Retinal pigment epithelial cell (primary cell): ENCODE results near the gene ETS1.
A peak's percentile ranks its signal among the peaks of the same experiment; 100 is the strongest.

Source experiments
- DNase-seq: peaks from one replicate; pipeline ENCODE4 v3.0.0-alpha.2; 2010; ENCODE audit warnings: low read depth
- H3K4me3 ChIP-seq: 2 replicates; pipeline ENCODE4 v1.5.1; 2011; ENCODE audit warnings: mild to moderate bottlenecking, low read length, control low read depth, moderate library complexity
- TF ChIP-seq, protein P1 (sequence below): conservative IDR thresholded peaks from 2 replicates; pipeline ENCODE4 v1.5.1; 2011; ENCODE audit warnings: low read depth, low read length, control low read depth, inconsistent platforms

Gene ETS1

DNA sequence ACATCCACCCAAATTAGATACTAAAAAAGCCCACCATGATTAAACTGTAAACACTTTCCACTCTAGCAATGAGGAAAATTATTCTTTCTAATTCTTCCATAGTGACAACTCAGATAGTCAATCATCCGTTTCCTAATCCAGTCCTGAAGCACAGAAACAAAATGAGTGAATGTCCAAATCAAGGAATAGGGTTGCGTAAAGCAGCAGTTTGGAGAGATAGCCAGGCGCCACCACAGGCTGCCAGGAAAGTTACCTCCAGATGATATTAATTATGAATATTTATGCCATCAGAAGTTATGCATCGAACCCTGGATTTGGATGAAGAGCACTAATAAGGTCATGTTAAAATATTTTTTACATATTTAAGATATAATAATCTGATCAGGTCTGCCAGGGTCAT lies 63.2 kb downstream of the ETS1 start:
- no peak for DNase-seq

DNA sequence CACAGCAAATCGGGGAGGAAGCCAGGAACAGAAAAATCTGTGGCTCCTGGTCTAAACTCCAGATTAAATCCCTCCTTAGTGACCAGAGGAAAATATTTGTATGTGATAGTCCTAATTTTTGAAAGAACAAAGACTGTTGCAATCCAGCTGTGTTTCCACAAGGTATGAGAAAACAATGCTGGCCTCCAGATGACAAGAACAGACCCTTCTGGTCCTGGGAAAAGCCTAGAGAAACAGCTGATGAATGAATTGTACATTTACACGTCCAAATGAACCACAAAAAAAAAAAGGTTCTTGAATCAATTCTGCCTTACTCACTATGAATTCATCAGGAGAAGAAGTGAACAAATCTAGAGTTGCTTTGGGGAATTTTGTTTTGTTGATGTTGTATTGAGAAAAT lies 63.7 kb downstream of the ETS1 start:
- DNase-seq: no peak
- TF ChIP-seq, protein P1, sequence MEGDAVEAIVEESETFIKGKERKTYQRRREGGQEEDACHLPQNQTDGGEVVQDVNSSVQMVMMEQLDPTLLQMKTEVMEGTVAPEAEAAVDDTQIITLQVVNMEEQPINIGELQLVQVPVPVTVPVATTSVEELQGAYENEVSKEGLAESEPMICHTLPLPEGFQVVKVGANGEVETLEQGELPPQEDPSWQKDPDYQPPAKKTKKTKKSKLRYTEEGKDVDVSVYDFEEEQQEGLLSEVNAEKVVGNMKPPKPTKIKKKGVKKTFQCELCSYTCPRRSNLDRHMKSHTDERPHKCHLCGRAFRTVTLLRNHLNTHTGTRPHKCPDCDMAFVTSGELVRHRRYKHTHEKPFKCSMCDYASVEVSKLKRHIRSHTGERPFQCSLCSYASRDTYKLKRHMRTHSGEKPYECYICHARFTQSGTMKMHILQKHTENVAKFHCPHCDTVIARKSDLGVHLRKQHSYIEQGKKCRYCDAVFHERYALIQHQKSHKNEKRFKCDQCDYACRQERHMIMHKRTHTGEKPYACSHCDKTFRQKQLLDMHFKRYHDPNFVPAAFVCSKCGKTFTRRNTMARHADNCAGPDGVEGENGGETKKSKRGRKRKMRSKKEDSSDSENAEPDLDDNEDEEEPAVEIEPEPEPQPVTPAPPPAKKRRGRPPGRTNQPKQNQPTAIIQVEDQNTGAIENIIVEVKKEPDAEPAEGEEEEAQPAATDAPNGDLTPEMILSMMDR: no peak
- no peak overlapping the region for H3K4me3 ChIP-seq

More for the DNA sequence above, 63.2 kb downstream of the ETS1 start:
- TF ChIP-seq, protein P1: no peak
- H3K4me3 ChIP-seq: no peak overlapping the region

DNA sequence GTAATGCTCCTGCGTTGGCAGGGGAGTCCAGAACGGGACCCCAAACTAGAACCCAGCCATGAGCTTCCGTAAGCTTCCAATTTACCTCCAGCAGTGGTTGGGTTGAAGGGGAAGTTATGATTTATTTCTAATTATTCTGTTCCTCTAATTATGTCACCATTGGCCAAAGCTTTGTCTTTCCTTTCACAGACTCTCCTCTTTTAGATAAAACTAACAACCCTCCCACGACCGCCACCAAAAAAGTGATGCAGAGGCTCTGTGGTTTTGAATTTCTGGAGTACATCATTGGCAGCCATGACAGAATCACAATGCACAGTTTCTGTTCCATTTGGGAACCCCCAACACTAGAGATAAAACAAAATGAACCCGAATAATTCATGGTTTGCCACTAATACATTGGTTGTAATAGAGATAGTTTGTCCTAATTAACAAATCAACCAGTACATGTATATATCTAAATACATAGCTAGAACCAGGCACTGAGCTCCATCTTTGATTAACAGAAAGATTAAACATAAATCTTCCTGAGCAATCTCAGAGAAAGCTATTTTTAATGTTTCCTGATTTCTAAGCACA lies 64.3 kb downstream of the ETS1 start:
- DNase-seq: no peak
- TF ChIP-seq, protein P1: no peak
- peak overlapping the region; percentile 58 for H3K4me3 ChIP-seq

DNA sequence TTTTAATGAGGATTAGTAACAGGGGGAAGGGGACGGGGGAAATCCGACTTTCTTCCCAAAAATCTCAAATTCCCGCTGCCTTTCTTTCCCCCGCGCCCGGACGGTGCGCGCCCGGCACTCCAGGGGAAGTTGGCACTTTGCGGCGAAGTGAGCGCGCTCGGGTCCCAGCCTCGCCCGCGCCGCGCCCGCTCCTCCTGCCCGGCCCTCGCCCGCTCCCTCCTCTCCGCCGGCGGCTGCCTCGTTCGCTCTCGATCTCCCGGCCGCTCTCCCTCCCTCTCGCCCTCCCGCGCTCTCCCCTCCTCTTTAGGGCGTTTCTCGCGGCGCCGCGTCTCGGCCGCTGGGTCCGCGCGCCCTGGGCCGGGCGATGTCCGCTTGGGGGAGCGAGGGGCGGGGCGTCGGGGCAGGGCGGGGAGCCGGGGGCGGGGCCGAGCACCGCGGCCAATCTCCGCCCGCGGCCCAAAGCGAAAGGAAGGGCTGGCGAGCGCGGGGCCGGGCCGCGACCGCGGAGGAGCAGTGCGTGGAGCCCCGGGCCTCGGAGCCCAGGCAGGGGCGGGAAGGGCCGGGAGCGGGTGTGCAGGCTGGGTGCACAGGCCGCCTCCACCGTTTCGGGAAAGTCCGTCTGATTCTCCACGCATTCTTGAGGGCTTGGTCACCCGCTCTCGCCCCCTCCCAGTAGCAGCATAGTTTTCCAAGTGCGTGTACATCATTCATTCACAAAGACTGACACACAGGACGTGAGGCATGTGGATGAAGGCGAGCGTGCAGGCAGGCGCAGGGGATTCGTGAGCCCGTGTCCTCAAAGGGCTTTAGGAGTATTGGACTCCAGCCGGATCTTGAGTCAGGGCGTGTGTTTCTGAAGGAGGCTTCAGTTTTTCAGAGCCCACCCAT lies 65.1 kb downstream of the ETS1 start:
- peak; percentile 90 for DNase-seq
- peak overlapping the region; percentile 87 for H3K4me3 ChIP-seq
- TF ChIP-seq, protein P1: no peak

DNA sequence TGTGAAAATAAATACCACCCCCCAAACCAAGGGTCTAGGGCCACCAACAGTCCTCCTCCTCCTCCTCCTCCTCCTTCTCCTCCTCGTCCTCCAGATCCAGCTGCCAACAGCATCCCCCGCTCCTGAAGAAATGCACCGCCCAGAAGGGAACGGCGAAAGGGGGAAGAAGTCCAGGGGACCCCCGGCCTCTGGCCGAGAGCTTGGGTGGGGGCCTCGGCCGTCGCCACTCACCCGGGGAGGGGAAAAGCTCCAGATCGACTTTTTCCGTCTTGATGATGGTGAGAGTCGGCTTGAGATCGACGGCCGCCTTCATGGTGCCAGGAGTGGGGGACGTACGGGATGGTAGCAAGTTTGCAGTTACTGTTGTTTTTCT lies 65.7 kb downstream of the ETS1 start:
- TF ChIP-seq, protein P1: no peak
- peak overlapping the region; percentile 87 for H3K4me3 ChIP-seq
- DNase-seq: no peak

DNA sequence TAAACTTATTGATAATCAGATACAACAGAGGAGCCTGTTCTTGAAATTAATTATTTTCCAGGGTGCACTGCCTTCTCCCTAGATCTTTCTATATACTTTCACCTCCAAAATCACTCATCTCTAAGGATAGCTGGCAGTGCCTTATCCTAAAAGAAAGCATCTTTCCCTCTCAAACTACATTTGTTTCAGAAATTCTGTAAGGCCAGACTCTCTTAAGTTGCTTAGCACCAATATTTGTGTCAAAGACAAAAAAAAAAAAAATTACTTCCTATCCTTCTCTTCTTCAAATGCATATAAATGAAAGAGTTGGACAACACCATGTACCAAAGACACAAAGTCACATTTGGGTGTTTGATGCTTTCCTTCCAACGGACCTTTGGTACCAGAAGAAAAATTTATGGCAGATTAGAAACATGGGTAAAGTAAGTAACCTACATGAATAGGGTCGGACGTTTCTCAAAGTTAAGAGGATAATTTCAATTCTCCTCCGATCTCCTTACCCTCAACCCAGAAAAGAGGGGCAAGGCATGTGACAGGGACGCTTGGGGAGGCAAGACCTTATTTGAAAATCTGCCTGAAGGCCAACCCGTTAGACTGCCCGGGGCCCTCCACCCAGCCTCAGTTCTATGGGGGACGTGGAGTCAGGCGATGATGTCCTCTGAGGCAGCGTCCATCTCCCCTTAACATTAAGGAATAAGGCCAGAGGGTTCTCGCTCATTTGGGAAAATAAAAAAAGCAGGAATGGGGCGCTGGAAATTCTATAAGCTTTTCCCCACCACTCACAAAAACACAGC lies 66.3 kb downstream of the ETS1 start:
- peak overlapping the region; percentile 87 for H3K4me3 ChIP-seq
- no peak for DNase-seq
- TF ChIP-seq, protein P1: no peak
